Activated CD4-positive, alpha-beta memory T cell treated with anti-CD3 and anti-CD28 coated beads, Interleukin-2, amount 10 ng/mL, durations not matched to agents 7 days and 5 days (primary cell): Measurements from ENCODE around the gene RUNX1. TPM values are rescaled to one million over a fixed set of nuclear protein-coding genes. Genes with fewer than 3 reads are reported as not detected.
"Not testable (repeated sequence)": the region's sequence is repeated elsewhere in the genome, so short reads cannot be mapped to it uniquely, and the experiment has no call there.

Source experiments
- CTCF ChIA-PET: fragments of 350-600 bp; sonication (Branson Sonifier 250); formaldehyde crosslinking; loops from one replicate; lab custom pipeline; 2021; ENCODE audit warnings: antibody characterized with exemption, inconsistent platforms; lab: Charles Lee
- POLR2A ChIA-PET: fragments of 350-600 bp; sonication (Branson Sonifier 250); formaldehyde crosslinking; loops from one replicate; lab custom pipeline; 2021; ENCODE audit warnings: antibody characterized with exemption; lab: Charles Lee
- DNase-seq: peaks from one replicate; pipeline ENCODE4 v3.0.0-alpha.2; 2020
- H3K27ac Mint-ChIP-seq: one replicate; pipeline ENCODE4 v1.8.0; 2021; ENCODE audit warnings: mild to moderate bottlenecking, mixed read lengths
- H3K27me3 Mint-ChIP-seq: one replicate; pipeline ENCODE4 v1.8.0; 2021; ENCODE audit warnings: mixed read lengths
- H3K36me3 Mint-ChIP-seq: one replicate; pipeline ENCODE4 v1.8.0; 2021; ENCODE audit warnings: low read depth, mixed read lengths
- H3K4me1 Mint-ChIP-seq: one replicate; pipeline ENCODE4 v1.8.0; 2021; ENCODE audit warnings: mixed read lengths
- H3K4me3 Mint-ChIP-seq: one replicate; pipeline ENCODE4 v1.8.0; 2021; ENCODE audit warnings: mild to moderate bottlenecking, mixed read lengths
- H3K9me3 Mint-ChIP-seq: one replicate; pipeline ENCODE4 v1.8.0; 2021; ENCODE audit warnings: mixed read lengths
- total RNA-seq, 2 experiments: library from RNA; stranded (reverse); gene quantifications; one replicate each; pipeline ENCODE4 v1.2.3, GENCODE V29; 2021

RUNX1 gene
- total RNA-seq, 2 experiments from 2014 or later, result 53.0 to 56.3 TPM

- H3K27ac Mint-ChIP-seq, result no peak overlapping the region
- ChIA-PET CTCF (interaction anchor here (1.0 kb wide), 1 partner anchor 589 kb away, joined by 3 read pairs; no protein-coding TSS in a partner anchor), POLR2A (interaction anchor here (1.5 kb wide), 1 partner anchor 10 kb away, joined by 5 read pairs; no protein-coding TSS in a partner anchor)
- no peak overlapping the region for H3K4me3 Mint-ChIP-seq
- no peak for DNase-seq
- peaks cover 69% of the 10 kb centered on the region for H3K36me3 Mint-ChIP-seq
- H3K27me3 Mint-ChIP-seq, result no peaks in the 10 kb centered on the region
- peaks cover 51% of the 10 kb centered on the region for H3K4me1 Mint-ChIP-seq
- no peaks in the 10 kb centered on the region for H3K9me3 Mint-ChIP-seq
Observed at GRCh38 chr21:34812504-34813265, 236.4 kb downstream of the RUNX1 start.

GRCh38 chr21:34811368-34811767 lies 237.7 kb downstream of the RUNX1 start:
- POLR2A ChIA-PET, result interaction anchor here (0.7 to 1.5 kb wide), 4 partner anchors 9 to 103 kb away, joined by 3 to 5 read pairs (median 4); no protein-coding TSS in a partner anchor
- no peaks in the 10 kb centered on the region for H3K27me3 Mint-ChIP-seq
- no peak for DNase-seq
- H3K4me3 Mint-ChIP-seq, result no peak overlapping the region
- CTCF ChIA-PET, result interaction anchor here (1.0 kb wide), 1 partner anchor 590 kb away, joined by 3 read pairs; no protein-coding TSS in a partner anchor
- H3K36me3 Mint-ChIP-seq, result peaks cover 73% of the 10 kb centered on the region
- H3K27ac Mint-ChIP-seq, result no peak overlapping the region
- H3K4me1 Mint-ChIP-seq, result peaks cover 64% of the 10 kb centered on the region
- no peaks in the 10 kb centered on the region for H3K9me3 Mint-ChIP-seq

GRCh38 chr21:34810786-34811185 lies 238.3 kb downstream of the RUNX1 start:
- Mint-ChIP-seq H3K27ac (no peak overlapping the region), H3K36me3 (peaks cover 73% of the 10 kb centered on the region), H3K9me3 (no peaks in the 10 kb centered on the region), H3K27me3 (no peaks in the 10 kb centered on the region), H3K4me1 (peaks cover 68% of the 10 kb centered on the region), H3K4me3 (no peak overlapping the region)
- POLR2A ChIA-PET, result interaction anchor here (1.0 to 1.5 kb wide), 3 partner anchors 8 to 76 kb away, joined by 3 to 5 read pairs (median 4); no protein-coding TSS in a partner anchor
- CTCF ChIA-PET, result no interaction called here
- no peak for DNase-seq

GRCh38 chr21:34809822-34810221 lies 239.3 kb downstream of the RUNX1 start:
- no peaks in the 10 kb centered on the region for H3K9me3 Mint-ChIP-seq
- H3K27ac Mint-ChIP-seq, result peak overlapping the region; percentile 4
- H3K4me1 Mint-ChIP-seq, result peaks cover 78% of the 10 kb centered on the region
- no peak for DNase-seq
- peaks cover 73% of the 10 kb centered on the region for H3K36me3 Mint-ChIP-seq
- H3K4me3 Mint-ChIP-seq, result no peak overlapping the region
- ChIA-PET CTCF (interaction anchor here (0.6 kb wide), 1 partner anchor 1031 kb away, joined by 3 read pairs; no protein-coding TSS in a partner anchor), POLR2A (interaction anchor here (0.9 to 3.6 kb wide), 3 partner anchors 77 to 238 kb away, joined by 3 to 25 read pairs (median 24); no protein-coding TSS in a partner anchor)
- H3K27me3 Mint-ChIP-seq, result no peaks in the 10 kb centered on the region

- CTCF ChIA-PET, result interaction anchor here (1.1 to 1.3 kb wide), 4 partner anchors 37 to 699 kb away, joined by 3 read pairs; no protein-coding TSS in a partner anchor
- Mint-ChIP-seq H3K4me3 (peak overlapping the region; percentile 4), H3K36me3 (peaks cover 72% of the 10 kb centered on the region), H3K4me1 (peaks cover 84% of the 10 kb centered on the region), H3K27me3 (no peaks in the 10 kb centered on the region), H3K9me3 (no peaks in the 10 kb centered on the region), H3K27ac (peak overlapping the region; percentile 87)
- DNase-seq, result no peak
- POLR2A ChIA-PET, result interaction anchor here (1.5 to 3.6 kb wide), 7 partner anchors 37 to 239 kb away, joined by 3 to 25 read pairs (median 9); no protein-coding TSS in a partner anchor
Observed at GRCh38 chr21:34808569-34809204, 240.4 kb downstream of the RUNX1 start.

- Mint-ChIP-seq H3K4me1 (peaks cover 84% of the 10 kb centered on the region), H3K9me3 (no peaks in the 10 kb centered on the region), H3K4me3 (peak overlapping the region; percentile 4), H3K36me3 (peaks cover 66% of the 10 kb centered on the region), H3K27ac (peak overlapping the region; percentile 87), H3K27me3 (no peaks in the 10 kb centered on the region)
- ChIA-PET POLR2A (interaction anchor here (0.7 to 3.6 kb wide), 13 partner anchors 11 to 593 kb away, joined by 3 to 25 read pairs (median 5); no protein-coding TSS in a partner anchor), CTCF (interaction anchor here (1.1 to 1.9 kb wide), 9 partner anchors 37 to 700 kb away, joined by 3 to 5 read pairs (median 3); no protein-coding TSS in a partner anchor)
- DNase-seq, result peak; percentile 79
Observed at GRCh38 chr21:34807881-34808568, 241.1 kb downstream of the RUNX1 start.

- no peaks in the 10 kb centered on the region for H3K9me3 Mint-ChIP-seq
- peak overlapping the region; percentile 4 for H3K4me3 Mint-ChIP-seq
- peaks cover 88% of the 10 kb centered on the region for H3K4me1 Mint-ChIP-seq
- DNase-seq, result peak; percentile 72
- H3K27ac Mint-ChIP-seq, result peak overlapping the region; percentile 87
- ChIA-PET CTCF (interaction anchor here (0.8 to 1.9 kb wide), 10 partner anchors 38 to 701 kb away, joined by 3 to 5 read pairs (median 4); no protein-coding TSS in a partner anchor), POLR2A (interaction anchor here (0.7 to 3.6 kb wide), 13 partner anchors 10 to 594 kb away, joined by 3 to 25 read pairs (median 5); no protein-coding TSS in a partner anchor)
- H3K27me3 Mint-ChIP-seq, result no peaks in the 10 kb centered on the region
- H3K36me3 Mint-ChIP-seq, result peaks cover 66% of the 10 kb centered on the region
Observed at GRCh38 chr21:34807146-34807880, 241.8 kb downstream of the RUNX1 start.

- H3K4me1 Mint-ChIP-seq, result peaks cover 85% of the 10 kb centered on the region
- no peaks in the 10 kb centered on the region for H3K27me3 Mint-ChIP-seq
- H3K27ac Mint-ChIP-seq, result no peak overlapping the region
- DNase-seq, result no peak
- CTCF ChIA-PET, result interaction anchor here (1.5 to 1.9 kb wide), 2 partner anchors 82 to 83 kb away, joined by 4 read pairs; no protein-coding TSS in a partner anchor
- H3K9me3 Mint-ChIP-seq, result no peaks in the 10 kb centered on the region
- no peak overlapping the region for H3K4me3 Mint-ChIP-seq
- POLR2A ChIA-PET, result interaction anchor here (1.1 to 3.6 kb wide), 5 partner anchors 81 to 245 kb away, joined by 4 to 25 read pairs (median 10); no protein-coding TSS in a partner anchor
- H3K36me3 Mint-ChIP-seq, result peaks cover 65% of the 10 kb centered on the region
Observed at GRCh38 chr21:34806423-34806822, 242.7 kb downstream of the RUNX1 start.

GRCh38 chr21:34805157-34805556 lies 243.9 kb downstream of the RUNX1 start:
- no peak for DNase-seq
- Mint-ChIP-seq H3K9me3 (no peaks in the 10 kb centered on the region), H3K4me1 (peaks cover 73% of the 10 kb centered on the region), H3K27ac (no peak overlapping the region), H3K36me3 (peaks cover 64% of the 10 kb centered on the region), H3K4me3 (no peak overlapping the region), H3K27me3 (no peaks in the 10 kb centered on the region)
- POLR2A ChIA-PET, result no interaction called here
- CTCF ChIA-PET, result no interaction called here

GRCh38 chr21:34804584-34804983 lies 244.5 kb downstream of the RUNX1 start:
- H3K27me3 Mint-ChIP-seq, DNase-seq, POLR2A ChIA-PET, H3K9me3 Mint-ChIP-seq, H3K4me3 Mint-ChIP-seq, H3K27ac Mint-ChIP-seq: not testable (repeated sequence)
- Mint-ChIP-seq H3K36me3 (peaks cover 63% of the 10 kb centered on the region), H3K4me1 (peaks cover 67% of the 10 kb centered on the region)
- CTCF ChIA-PET, result interaction anchor here (1.0 kb wide), 1 partner anchor 84 kb away, joined by 4 read pairs; no protein-coding TSS in a partner anchor

GRCh38 chr21:34803782-34804370 lies 245.2 kb downstream of the RUNX1 start:
- Mint-ChIP-seq H3K27me3 (no peaks in the 10 kb centered on the region), H3K4me1 (peaks cover 60% of the 10 kb centered on the region), H3K9me3 (no peaks in the 10 kb centered on the region), H3K27ac (no peak overlapping the region), H3K36me3 (peaks cover 64% of the 10 kb centered on the region), H3K4me3 (no peak overlapping the region)
- CTCF ChIA-PET, result interaction anchor here (1.0 kb wide), 1 partner anchor 85 kb away, joined by 4 read pairs; no protein-coding TSS in a partner anchor
- POLR2A ChIA-PET, result no interaction called here
- DNase-seq, result no peak
